K562 (cell line): ENCODE measurements around the gene WNT3. TPM values are rescaled to one million over a fixed set of nuclear protein-coding genes. Genes with fewer than 3 reads are reported as not detected.
A peak's percentile ranks its signal among the peaks of the same experiment; 100 is the strongest.

Experiments
- FOXA1 ChIP-seq: fragments of 450-650 bp; IDR thresholded peaks from 2 replicates; pipeline ENCODE4 v1.6.1; 2016; ENCODE audit warnings: mild to moderate bottlenecking, borderline replicate concordance
- FOXJ3 ChIP-seq: sonication (generic); formaldehyde crosslinking; IDR thresholded peaks from 2 replicates; pipeline ENCODE4 v1.4.0; 2020; ENCODE audit warnings: mild to moderate bottlenecking, missing genetic modification reagents
- GATAD2A ChIP-seq: fragments of 450-650 bp; IDR thresholded peaks from 2 replicates; pipeline ENCODE4 v1.6.1; 2017
- HCFC1 ChIP-seq: IDR thresholded peaks from 2 replicates; pipeline ENCODE4 v1.6.1; 2012; ENCODE audit warnings: low read depth, low read length, improper control_type of control experiment
- HDGF ChIP-seq: fragments of 450-650 bp; IDR thresholded peaks from 2 replicates; pipeline ENCODE4 v1.6.1; 2016
- HMG20B ChIP-seq: fragments of 250-450 bp; sonication (Bioruptor Pico); IDR thresholded peaks from 2 replicates; pipeline ENCODE4 v1.5.0; 2021; ENCODE audit warnings: mild to moderate bottlenecking
- ILF3 ChIP-seq: fragments of 450-650 bp; IDR thresholded peaks from 2 replicates; pipeline ENCODE4 v1.6.1; 2018; ENCODE audit warnings: antibody characterized with exemption, mild to moderate bottlenecking, moderate library complexity, borderline replicate concordance
- KHSRP ChIP-seq: fragments of 450-650 bp; IDR thresholded peaks from 2 replicates; pipeline ENCODE4 v1.6.1; 2017
- LARP7 ChIP-seq: fragments of 450-650 bp; IDR thresholded peaks from 2 replicates; pipeline ENCODE4 v1.6.1; 2016
- PHF20 ChIP-seq: fragments of 450-650 bp; IDR thresholded peaks from 2 replicates; pipeline ENCODE4 v1.6.1; 2018; ENCODE audit not compliant: partially characterized antibody
- SRSF1 ChIP-seq: fragments of 200-400 bp; formaldehyde crosslinking; IDR thresholded peaks from 2 replicates; pipeline ENCODE4 v1.6.1; 2017; ENCODE audit warnings: mild to moderate bottlenecking, low read depth, low read length, moderate library complexity
- TAL1 ChIP-seq: fragments of 450-650 bp; IDR thresholded peaks from 2 replicates; pipeline ENCODE4 v1.6.1; 2016; ENCODE audit warnings: mild to moderate bottlenecking
- ZNF12 ChIP-seq: sonication (generic); formaldehyde crosslinking; IDR thresholded peaks from 2 replicates; pipeline ENCODE4 v1.4.0; 2020; ENCODE audit warnings: mild to moderate bottlenecking, missing genetic modification reagents
- ZNF121 ChIP-seq: sonication (generic); formaldehyde crosslinking; conservative IDR thresholded peaks from 2 replicates; pipeline ENCODE4 v1.8.0; 2022; ENCODE audit warnings: missing genetic modification reagents
- ZNF134 ChIP-seq: fragments of 250-450 bp; sonication (Bioruptor Pico); conservative IDR thresholded peaks from 2 replicates; pipeline ENCODE4 v1.4.0; 2020
- ZNF347 ChIP-seq: fragments of 450-650 bp; formaldehyde crosslinking; IDR thresholded peaks from 2 replicates; pipeline ENCODE4 v1.4.0; 2020; ENCODE audit warnings: low read depth, mild to moderate bottlenecking, moderate library complexity
- ZNF57 ChIP-seq: fragments of 450-650 bp; formaldehyde crosslinking; IDR thresholded peaks from 2 replicates; pipeline ENCODE4 v1.4.0; 2020; ENCODE audit warnings: mild to moderate bottlenecking, moderate library complexity
- ZNF75A ChIP-seq: fragments of 450-650 bp; formaldehyde crosslinking; IDR thresholded peaks from 2 replicates; pipeline ENCODE4 v1.4.0; 2020; ENCODE audit warnings: mild to moderate bottlenecking
- polyA plus RNA-seq, 8 experiments: library from polyadenylated mRNA; depleted of rRNA in 4 of 8; stranded (reverse) in 5 of 8; unstranded in 3 of 8; fragments of >200 nt; fragmentation: Nextera tagmentation in 2 of 8; fragmentation: Illumina TruSeq in 1 of 8; extraction: Ambion mirVana in 2 of 8; extraction: Trizol in 1 of 8; gene quantifications; 2 replicates each; pipeline versions ENCODE4 v1.2.1 to v1.2.3, GENCODE V29; 2011 to 2014; ENCODE audit warnings: inconsistent platforms in 1 of 8, missing spikeins in 1 of 8
- total RNA-seq, 7 experiments: library from RNA; depleted of rRNA in 6 of 7; stranded (reverse); fragments of >200 nt in 6 of 7; fragmentation: Illumina TruSeq in 2 of 7; extraction: Trizol in 2 of 7; gene quantifications; 2 replicates each; pipeline versions ENCODE4 v1.2.1 to v1.2.3, GENCODE V29; 2011 to 2021; ENCODE audit warnings: low replicate concordance in 1 of 7
- TF ChIP-seq, protein P1 (sequence below): fragments of 450-650 bp; IDR thresholded peaks from 2 replicates; pipeline ENCODE4 v1.6.1; 2018; ENCODE audit not compliant: partially characterized antibody
- TF ChIP-seq, protein P2 (sequence below), 2 experiments: fragments of 450-650 bp in 1 of 2; sonication (generic) in 1 of 2; formaldehyde crosslinking in 1 of 2; IDR thresholded peaks in 1 of 2; conservative IDR thresholded peaks in 1 of 2; 2 replicates each; pipeline versions ENCODE4 v1.6.1 to v1.8.1; 2016 to 2023; ENCODE audit warnings: mild to moderate bottlenecking in 2 of 2, moderate library complexity in 2 of 2, inconsistent platforms in 1 of 2, missing genetic modification reagents in 1 of 2
- TF ChIP-seq, protein P3 (sequence below): fragments of 450-650 bp; conservative IDR thresholded peaks from 2 replicates; pipeline ENCODE4 v1.6.1; 2016; ENCODE audit warnings: missing genetic modification characterization, low read depth, mild to moderate bottlenecking, control low read depth, missing compliant biosample characterization
- TF ChIP-seq, protein P4 (sequence below): fragments of 450-650 bp; IDR thresholded peaks from one replicate; pipeline ENCODE4 v1.6.1; 2018; ENCODE audit warnings: mild to moderate bottlenecking, moderate library complexity; ENCODE audit not compliant: partially characterized antibody

The WNT3 gene
- total and polyA plus RNA-seq, 9 of the 15 experiments (the other 6 are each of a cell fraction or from before 2014, with no cell fraction given): 1.5 to 6.1 (median 3.3) TPM

DNA sequence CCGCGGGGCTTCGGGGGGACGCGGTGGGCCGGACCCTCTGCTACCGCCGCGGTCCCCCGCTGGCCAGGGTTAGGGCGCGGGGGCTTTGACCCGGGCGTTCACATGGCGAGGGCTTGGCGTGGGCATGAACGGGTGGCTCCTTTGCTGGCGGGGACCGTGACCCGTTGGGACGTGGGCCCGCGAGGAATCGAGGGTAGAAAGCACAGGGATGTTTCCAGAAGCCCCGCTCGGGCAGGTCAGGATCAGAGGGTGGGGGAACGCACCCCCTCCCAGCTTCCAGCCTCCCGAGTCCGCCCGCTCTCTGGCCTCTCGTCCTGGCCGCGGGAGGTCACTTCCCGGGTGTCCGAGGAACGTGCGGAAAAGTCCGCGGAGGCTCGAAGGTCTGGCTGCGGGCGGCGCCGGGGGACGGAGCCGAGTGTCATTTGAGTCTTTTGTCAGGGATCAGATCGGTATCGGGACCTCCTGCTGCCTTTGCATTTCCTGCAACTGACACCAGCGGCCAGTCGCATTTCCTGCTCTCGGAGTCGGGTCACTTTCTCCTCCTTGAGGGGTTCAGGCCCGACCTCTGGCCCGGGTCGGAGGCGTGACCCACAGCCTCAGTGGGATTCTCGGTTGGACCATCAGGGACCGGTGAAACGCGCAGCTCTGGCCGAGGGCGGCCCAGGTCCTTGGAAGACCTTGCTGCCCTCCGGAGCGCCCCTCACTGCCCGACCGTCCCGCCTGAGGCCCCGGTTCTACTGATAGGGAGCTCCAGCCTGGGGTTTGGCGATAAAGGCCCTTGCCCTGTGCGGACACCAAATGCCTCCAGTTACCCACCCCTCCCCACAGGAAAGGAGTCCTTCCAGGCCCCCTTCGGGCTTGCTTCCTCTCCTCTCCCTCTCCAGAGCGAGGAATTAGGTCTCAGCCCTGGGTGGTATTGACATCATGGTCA, 702 bp upstream of the WNT3 start (continued):
- TF ChIP-seq HCFC1 (no peak), ZNF134 (0 out of 2 replicates have a peak, but pooled peaks have one; percentile 4), FOXA1 (no peak), ILF3 (no peak), ZNF57 (no peak), FOXJ3 (no peak), PHF20 (peak; percentile 38), ZNF347 (CRISPR knock-in tag) (no peak), HMG20B (CRISPR knock-in tag) (no peak), KHSRP (no peak), GATAD2A (no peak), SRSF1 (no peak), LARP7 (no peak), ZNF75A (no peak), ZNF121 (CRISPR knock-in tag) (no peak), TAL1 (peak; percentile 70), ZNF12 (CRISPR knock-in tag) (no peak), HDGF (no peak)
- TF ChIP-seq, protein P1, sequence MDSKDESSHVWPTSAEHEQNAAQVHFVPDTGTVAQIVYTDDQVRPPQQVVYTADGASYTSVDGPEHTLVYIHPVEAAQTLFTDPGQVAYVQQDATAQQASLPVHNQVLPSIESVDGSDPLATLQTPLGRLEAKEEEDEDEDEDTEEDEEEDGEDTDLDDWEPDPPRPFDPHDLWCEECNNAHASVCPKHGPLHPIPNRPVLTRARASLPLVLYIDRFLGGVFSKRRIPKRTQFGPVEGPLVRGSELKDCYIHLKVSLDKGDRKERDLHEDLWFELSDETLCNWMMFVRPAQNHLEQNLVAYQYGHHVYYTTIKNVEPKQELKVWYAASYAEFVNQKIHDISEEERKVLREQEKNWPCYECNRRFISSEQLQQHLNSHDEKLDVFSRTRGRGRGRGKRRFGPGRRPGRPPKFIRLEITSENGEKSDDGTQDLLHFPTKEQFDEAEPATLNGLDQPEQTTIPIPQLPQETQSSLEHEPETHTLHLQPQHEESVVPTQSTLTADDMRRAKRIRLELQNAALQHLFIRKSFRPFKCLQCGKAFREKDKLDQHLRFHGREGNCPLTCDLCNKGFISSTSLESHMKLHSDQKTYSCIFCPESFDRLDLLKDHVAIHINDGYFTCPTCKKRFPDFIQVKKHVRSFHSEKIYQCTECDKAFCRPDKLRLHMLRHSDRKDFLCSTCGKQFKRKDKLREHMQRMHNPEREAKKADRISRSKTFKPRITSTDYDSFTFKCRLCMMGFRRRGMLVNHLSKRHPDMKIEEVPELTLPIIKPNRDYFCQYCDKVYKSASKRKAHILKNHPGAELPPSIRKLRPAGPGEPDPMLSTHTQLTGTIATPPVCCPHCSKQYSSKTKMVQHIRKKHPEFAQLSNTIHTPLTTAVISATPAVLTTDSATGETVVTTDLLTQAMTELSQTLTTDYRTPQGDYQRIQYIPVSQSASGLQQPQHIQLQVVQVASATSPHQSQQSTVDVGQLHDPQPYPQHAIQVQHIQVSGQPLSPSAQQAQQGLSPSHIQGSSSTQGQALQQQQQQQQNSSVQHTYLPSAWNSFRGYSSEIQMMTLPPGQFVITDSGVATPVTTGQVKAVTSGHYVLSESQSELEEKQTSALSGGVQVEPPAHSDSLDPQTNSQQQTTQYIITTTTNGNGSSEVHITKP: peak; percentile 68
- TF ChIP-seq, protein P2, sequence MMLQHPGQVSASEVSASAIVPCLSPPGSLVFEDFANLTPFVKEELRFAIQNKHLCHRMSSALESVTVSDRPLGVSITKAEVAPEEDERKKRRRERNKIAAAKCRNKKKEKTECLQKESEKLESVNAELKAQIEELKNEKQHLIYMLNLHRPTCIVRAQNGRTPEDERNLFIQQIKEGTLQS (IDR thresholded peaks at IDR 0.05): no peak
- TF ChIP-seq, protein P2 (CRISPR knock-in tag; conservative IDR thresholded peaks at IDR 0.05): no peak
- TF ChIP-seq, protein P3, sequence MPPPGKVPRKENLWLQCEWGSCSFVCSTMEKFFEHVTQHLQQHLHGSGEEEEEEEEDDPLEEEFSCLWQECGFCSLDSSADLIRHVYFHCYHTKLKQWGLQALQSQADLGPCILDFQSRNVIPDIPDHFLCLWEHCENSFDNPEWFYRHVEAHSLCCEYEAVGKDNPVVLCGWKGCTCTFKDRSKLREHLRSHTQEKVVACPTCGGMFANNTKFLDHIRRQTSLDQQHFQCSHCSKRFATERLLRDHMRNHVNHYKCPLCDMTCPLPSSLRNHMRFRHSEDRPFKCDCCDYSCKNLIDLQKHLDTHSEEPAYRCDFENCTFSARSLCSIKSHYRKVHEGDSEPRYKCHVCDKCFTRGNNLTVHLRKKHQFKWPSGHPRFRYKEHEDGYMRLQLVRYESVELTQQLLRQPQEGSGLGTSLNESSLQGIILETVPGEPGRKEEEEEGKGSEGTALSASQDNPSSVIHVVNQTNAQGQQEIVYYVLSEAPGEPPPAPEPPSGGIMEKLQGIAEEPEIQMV: no peak
- TF ChIP-seq, protein P4, sequence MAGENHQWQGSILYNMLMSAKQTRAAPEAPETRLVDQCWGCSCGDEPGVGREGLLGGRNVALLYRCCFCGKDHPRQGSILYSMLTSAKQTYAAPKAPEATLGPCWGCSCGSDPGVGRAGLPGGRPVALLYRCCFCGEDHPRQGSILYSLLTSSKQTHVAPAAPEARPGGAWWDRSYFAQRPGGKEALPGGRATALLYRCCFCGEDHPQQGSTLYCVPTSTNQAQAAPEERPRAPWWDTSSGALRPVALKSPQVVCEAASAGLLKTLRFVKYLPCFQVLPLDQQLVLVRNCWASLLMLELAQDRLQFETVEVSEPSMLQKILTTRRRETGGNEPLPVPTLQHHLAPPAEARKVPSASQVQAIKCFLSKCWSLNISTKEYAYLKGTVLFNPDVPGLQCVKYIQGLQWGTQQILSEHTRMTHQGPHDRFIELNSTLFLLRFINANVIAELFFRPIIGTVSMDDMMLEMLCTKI: no peak
